GM18517 (cell line): ENCODE results near the gene MALL.
"Not testable (repeated sequence)": the region's sequence is repeated elsewhere in the genome, so short reads cannot be mapped to it uniquely, and the experiment has no call there.

Experiments
- ATAC-seq: cut with Tn5 transposase; IDR thresholded peaks from one replicate; pipeline ENCODE4 v1.9.1; 2021; ENCODE audit warnings: mild to moderate bottlenecking, moderate library complexity; ENCODE audit not compliant: unreplicated experiment

MALL gene

DNA sequence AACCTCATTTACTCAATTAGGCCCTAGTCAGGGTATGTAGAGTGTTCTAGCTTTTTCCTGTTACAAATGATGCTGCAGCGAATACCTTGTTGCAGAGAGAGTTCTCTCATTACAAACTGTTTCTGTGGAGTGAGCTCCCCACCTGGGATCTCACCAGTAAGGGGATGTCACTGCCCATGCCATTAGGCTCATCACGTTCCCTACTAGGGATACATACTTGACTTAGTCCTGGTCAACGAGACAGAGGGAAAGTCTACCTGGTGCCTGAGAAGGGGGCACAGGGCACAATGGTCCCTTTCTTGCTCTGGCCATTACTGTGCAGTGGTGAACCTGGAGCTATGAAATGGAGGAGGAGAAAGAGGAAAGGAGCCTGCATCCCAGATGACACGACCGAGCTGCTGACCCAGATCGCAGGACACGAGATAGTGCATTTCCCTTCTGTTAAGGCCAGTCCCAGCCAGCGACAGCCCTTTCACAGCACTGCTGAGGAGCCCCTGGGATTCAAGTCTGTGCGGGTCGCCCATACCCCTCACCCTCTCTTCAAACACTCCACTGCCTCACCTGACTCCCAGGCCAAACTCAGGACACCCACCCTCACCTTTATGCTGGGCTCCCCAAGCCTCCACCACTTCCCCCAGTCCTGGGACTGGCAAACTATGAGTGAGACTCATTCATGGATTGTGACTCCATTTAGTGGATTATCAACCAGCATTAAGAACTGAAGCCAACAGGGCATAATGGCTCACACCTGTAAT lies 16.0 kb downstream of the MALL start:
- no peak for ATAC-seq

DNA sequence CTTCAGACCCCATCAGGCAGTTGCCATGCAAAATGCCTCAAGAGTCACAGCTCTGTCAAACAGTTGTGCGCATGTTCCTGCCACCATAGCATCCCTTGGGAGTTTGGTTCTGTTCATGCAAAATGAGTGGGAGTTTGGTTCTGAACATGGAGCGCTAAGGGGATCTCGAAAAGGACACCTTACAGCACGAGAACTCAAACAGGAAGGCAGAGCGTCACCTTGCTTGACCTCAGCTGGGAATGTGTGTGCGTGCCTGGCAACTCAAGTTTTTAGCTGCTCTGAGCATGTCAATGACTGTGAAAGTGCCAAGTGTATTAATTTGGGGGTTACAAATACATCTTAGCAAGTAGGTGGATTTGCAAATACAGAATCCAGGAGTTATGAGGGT lies 16.6 kb downstream of the MALL start:
- ATAC-seq: no peak

DNA sequence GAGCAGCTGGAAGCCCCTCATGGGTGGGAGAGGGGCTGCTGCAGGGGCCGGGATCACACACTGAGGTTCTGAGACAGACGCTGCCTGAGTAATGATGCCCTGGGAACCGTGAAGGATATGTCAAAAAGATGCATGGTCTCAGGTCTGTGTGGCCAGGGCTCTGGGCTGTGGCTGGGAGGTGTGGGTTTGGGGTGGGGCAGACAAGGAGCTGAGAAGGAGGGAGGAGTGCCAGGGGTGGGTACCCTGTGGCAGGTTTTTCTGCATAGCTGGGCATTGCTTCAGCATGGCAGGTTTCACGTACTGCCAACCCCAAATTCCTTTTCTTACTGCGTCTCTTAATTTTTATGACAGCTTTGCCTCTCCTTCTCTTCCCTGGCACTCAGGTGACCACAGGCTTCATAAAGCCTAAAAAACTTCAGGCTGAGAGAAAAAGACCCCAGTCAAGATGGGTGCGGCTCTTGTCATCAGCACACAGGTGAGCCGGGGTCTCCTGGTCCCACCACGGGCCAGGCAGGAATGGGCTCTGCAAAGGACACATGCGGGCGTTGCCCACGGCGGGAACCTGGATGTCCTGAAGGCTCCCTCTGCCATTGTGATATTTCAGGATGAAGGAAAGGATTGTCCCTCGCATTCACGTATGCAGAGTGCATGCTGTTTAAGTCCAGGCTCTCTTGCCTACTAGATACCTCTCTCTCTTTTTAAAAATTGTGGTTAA lies 18.0 kb downstream of the MALL start:
- no peak for ATAC-seq

DNA sequence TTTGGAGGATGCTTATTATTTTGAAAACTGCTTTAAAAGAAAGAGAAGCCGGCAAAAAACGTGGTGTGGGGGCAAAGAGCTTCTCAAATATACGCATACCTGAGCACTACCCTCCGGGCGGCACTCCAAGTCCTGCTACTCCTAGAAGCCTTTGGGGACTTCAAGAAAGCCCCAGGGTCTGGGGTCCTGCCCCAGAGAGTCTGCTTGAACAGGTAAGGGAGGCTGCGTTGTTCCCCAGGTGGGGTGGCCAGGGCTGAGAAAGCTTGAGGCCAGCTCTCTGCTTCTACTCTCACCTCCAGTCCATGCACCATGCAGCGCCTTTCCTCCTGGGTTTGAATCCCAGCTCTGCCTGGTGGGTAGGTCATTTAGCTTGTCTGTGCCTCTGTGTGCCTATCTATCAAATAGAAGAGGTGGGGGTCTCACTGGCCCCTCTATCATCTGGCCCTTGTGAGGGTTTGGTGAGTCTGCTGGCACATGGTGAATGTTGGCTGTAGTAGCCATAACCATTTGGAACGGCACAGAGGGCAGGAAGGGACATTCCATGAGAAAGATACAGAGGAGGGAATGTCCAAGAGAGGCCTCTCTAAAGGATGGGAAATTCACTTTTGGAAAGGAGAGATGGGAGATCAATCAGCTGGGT lies 19.5 kb downstream of the MALL start:
- no peak for ATAC-seq

DNA sequence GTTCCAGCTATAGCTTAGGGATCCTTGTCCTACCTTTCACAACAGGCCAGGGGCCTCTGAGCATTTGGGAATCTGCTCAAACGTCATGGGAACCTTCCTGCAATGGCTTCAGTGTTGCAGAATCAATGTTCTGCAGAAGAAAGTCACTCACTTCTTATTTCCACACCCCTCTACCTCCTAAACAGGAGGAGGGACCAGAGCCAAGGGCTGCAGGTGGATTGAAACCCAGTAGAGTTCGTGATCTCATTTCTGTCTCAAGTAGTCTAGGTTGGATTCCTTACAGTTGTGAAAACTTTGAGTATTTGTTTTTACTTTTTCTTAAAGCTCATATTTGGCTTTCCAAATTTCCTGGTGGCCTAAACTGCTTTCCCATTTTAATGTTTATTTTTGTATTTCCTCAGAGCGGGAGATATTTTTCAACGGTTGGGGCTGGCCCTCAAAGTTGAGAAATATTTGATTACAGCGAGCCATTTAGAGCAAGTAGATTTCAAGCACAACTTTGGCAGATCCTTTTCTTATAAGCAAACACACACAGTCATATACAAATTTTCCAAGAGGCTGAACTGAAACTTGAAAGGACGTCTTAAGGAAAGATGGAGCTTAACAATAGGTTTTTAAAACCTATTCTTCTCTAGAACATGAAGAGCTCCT lies 20.6 kb downstream of the MALL start:
- ATAC-seq: not testable (repeated sequence)

DNA sequence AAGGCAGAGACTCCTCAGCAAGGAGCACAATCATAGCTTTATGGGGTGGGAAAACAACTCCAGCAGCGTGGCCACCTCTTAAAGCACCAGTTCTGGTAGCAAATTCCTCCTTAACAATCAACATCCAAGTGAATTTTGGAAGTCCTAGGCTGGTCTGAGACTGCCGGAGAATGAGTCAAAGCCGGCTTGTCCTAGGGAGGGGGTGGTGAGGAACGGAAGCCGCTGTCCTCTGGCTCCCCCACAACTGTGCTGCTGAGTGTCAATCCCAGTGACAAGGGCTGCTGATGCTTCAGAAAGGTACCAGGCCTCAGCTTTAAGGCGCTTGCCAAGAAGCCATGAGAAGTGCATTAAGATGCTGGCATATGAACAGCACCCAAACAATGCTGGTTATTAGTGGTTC lies 21.7 kb downstream of the MALL start:
- ATAC-seq: not testable (repeated sequence)

DNA sequence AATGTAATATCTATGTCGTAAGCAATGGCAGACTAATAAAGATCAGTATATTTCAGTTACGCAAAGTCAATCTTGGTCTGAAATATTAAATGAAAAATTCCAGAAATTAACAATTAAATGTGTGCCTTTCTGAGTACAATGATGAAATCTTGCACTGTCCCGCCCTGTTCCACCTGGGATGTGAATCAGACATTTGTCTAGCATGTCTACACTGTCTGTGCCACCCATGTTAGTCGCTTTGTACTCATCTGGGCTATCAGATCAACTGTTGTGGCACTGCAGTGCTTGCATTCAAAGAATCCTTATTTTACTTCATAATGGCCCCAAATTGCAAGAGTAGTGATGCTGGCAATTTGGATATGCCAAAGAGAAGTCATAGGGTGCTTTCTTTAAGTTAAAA lies 25.5 kb downstream of the MALL start:
- ATAC-seq: not testable (repeated sequence)

DNA sequence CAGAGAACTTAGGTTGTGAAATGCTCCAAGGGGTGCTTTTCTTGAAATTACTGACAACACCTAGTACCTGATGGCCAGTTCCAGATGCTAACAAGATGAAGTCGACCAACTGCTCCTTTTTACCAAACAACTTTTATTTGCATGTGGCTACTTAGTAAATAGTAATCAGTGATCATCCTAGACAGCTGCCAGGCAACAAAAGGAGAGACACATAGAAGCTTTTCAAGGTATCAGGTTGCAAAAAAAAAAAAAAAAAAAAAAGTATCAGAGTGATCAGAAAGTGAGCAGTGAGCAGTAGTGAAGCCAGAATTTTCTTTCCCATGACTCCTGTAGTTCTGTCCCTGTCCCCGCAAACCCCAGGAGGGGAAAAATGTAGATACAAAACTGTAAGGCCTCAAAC lies 31.9 kb downstream of the MALL start:
- not testable (repeated sequence) for ATAC-seq

DNA sequence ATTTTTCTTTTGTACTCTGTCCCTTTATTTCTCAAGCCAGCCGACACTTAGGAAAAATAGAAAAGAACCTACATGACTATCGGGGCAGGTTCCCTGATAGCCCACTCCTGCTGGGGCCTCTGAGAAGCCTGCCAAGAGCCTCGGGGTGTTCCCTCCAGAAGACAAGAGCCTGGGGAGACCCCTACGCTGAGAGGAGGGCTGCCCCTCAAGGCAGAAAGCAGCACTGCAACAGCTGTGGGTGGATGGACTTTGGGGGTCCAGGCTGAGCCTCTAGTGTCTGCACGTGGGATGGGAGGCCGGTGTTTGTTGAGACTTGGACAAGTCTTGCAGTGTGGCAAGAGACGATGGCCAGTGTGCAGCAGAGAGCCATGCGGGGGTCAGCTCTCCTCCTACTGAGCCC lies 32.5 kb downstream of the MALL start:
- ATAC-seq: not testable (repeated sequence)

DNA sequence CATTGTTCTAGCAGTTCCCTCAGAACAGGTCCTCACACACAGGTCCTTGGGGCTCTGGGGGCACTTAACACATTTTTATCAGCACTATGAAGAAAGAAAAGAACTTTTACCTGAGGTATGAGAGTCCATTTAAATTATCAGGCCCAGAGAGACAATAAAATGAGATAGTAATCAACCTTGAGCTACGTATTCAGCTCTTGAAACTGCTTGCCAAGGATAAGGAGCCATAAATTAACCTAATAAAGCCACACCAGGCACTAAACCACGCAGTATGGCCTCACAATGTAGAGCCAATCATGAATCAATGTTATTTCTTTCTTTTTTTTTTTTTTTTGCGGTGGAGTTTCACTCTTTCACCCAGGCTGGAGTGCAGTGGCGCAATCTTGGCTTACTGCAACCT lies 37.5 kb downstream of the MALL start:
- not testable (repeated sequence) for ATAC-seq

DNA sequence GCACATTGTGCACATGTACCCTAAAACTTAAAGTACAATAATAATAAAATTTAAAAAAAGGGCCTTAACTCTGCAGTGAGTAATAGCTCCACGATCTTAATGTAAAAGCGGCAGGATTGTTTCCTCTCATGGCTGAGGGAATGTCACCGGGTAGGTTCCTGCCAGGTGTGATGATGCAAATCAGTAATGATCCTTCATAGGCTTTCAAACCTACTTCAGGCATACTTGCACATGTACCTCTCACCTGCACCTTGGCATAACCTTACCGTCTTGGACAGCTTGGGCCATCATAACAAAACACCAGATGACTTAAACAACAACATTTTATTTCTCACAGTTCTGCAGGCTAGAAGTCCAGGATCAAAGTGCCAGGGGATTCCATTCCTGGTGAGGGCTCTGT lies 39.7 kb downstream of the MALL start:
- ATAC-seq: not testable (repeated sequence)

DNA sequence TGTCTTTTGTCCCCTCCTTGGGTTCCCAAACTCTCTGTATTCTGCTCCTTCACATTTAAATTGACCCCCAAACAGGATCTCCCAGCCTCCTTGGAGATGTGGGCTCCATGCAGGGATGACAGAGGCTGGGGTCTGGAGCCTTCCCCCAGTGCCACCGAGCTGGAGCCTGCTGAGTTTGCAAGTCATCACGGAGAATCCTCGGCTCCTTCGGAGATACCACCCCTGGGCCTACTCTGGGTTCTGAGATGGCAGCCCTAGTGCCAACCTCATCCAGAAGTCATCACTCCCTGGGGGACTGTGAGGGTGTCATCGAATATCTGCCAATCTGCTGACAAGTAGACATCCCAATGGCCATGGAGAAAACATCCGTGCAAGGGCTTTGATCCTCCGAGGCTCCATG lies 45.8 kb downstream of the MALL start:
- not testable (repeated sequence) for ATAC-seq

DNA sequence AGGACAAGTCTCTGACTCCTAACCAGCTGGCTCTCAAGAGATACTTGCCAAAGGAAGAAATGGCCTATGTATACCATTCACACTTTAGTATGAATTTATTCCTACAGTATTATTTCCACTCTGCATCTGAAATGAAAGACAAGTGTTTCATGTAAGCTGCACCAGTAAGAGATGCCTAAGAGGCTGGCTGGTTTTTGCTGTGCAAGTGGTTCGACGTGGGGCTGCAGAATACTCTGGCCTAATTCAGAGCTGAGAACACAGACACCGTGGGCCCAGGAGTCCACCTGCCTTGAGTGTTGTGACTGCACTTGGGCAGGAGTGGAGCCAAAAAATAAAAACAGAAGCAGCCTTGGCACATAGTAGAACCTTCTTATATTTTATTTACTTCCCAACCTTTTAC lies 47.5 kb downstream of the MALL start:
- ATAC-seq: not testable (repeated sequence)

DNA sequence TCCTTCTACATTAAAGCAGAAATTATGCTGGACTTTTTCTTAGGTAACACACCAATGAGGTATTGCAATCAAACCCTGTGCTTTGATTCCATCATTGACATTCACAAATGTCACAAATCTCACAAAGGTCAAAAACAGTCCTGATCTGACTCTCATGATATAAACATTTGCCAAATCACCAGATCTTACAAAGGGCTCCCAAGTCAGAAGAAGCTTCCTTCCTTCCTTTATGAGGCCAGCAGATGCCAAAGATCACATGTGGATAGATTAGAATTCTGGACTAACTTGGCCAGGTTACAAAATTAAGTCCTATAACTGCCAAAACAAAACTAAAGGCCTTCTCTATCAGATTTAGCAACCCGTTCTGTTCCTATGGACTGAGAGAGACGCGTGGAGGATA lies 53.3 kb downstream of the MALL start:
- not testable (repeated sequence) for ATAC-seq

DNA sequence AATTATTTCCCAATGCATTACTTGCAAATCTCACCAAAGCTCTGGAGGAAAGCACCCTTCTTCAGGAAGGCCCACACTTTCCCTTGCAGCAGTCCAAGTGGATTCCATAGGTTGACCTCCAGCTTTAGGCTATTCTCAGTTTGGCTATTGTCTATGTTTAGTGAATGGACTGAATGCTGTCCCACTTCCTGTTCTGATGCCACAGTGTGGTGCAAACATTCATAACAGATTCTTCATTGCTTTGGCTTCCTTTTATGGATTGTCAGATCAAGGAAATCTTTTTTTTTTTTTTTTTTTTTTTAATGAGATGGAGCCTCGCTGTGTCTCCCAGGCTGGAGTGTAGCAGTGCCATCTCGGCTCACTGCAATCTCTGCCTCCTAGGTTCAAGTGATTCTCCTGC lies 55.1 kb downstream of the MALL start:
- not testable (repeated sequence) for ATAC-seq

DNA sequence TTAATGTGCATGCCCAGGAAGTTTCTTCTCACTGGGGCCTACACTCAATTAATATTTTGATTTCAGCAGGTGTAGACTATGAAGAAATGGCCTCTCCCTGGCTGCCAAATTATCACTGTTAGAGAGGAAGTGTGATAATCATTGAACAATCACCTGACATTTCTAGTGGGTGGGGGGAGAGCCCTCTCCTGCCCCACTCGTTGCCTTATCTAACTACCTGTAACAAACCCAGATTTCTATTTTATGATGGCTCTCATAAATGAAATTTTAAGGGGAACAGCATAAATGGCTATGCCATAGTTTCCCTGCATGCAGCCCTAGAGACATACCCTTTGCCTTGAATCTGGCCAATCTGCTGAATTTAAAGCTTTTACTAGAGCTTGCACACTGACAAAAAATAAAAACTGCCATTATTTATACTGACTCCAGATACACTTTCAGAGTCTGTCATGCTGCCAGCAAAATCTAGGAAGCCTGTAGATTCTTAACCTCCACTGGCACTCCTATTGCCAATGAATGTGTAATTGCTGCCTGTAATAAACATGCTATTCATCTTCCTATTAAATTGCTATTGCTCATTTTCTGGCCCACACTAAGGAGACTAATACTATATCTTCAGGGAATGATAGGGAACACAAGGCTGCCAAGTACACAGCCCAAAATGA lies 55.8 kb downstream of the MALL start:
- ATAC-seq: not testable (repeated sequence)

DNA sequence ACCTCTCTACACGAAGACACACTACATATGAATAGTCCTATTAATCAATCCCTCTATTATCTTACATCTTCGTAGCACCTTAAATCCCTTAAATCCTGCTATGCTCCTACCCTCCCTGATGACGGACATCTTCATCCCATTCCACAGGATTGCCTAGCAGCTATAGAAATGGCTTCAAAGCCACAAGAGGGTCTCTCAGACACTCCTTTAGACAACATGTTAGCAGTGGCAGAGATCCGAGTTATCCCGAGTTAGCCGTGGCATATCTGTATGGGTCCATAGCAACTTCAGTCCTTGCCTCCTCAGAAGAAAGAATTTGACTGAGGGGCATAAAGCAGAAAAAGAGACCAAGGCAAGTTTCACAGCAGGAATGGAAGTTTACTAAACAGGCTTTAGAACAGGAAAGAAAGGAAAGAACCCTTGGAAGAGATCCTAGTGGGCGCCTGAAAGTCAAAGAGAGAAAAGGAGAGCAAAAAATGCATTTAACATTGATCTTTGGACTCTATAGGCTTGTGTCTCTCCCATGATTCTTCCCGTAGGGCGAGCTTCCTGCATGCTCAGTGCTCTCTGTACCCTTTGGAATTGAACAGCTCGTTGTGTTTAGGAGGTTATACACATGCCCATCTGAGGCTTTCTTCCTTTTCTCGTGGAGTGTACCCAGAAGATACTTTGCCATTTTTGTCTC lies 56.5 kb downstream of the MALL start:
- ATAC-seq: not testable (repeated sequence)

DNA sequence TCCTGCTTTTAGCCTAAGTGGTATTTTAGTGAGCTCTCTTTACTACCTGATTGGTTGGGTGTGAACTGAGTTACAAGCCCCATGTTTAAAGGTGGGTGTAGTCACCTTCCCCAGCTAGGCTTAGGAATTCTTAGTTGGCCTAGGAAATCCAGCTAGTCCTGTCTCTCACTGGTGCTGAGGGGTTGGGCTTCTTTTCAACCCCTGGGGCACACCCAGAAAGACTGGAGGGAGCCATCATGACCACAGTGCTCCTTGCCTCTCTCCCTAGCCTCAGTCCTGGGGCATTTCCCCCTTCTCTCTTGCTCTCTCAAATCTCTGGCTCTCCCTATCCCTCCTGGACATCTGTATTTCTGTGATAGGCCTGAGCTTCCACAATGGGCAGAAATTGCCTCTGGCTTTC lies 57.6 kb downstream of the MALL start:
- not testable (repeated sequence) for ATAC-seq

DNA sequence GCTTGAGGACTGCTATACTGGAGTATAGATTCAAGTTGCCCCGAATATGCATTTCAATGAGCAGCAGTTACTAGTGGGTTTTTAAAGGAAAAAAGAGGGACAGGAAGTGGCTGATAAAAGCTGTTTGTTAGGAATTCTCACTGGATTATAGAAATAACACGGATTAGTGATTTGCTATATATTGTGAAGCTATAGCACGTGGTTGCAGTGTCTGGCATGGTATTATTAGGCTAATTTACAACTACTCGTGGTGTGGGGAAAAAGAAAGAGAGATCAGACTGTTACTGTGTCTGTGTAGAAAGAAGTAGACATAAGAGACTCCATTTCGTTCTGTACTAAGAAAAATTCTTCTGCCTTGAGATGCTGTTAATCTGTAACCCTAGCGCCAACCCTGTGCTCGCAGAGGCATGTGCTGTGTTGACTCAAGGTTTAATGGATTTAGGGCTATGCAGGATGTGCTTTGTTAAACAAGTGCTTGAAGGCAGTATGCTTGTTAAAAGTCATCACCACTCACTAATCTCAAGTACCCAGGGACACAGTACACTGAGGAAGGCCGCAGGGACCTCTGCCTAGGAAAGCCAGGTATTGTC lies 59.7 kb downstream of the MALL start:
- not testable (repeated sequence) for ATAC-seq
